Measurements from ENCODE around the gene KRTAP9-9.
"Not testable (repeated sequence)": the region's sequence is repeated elsewhere in the genome, so short reads cannot be mapped to it uniquely, and the experiment has no call there.

The KRTAP9-9 gene

DNA sequence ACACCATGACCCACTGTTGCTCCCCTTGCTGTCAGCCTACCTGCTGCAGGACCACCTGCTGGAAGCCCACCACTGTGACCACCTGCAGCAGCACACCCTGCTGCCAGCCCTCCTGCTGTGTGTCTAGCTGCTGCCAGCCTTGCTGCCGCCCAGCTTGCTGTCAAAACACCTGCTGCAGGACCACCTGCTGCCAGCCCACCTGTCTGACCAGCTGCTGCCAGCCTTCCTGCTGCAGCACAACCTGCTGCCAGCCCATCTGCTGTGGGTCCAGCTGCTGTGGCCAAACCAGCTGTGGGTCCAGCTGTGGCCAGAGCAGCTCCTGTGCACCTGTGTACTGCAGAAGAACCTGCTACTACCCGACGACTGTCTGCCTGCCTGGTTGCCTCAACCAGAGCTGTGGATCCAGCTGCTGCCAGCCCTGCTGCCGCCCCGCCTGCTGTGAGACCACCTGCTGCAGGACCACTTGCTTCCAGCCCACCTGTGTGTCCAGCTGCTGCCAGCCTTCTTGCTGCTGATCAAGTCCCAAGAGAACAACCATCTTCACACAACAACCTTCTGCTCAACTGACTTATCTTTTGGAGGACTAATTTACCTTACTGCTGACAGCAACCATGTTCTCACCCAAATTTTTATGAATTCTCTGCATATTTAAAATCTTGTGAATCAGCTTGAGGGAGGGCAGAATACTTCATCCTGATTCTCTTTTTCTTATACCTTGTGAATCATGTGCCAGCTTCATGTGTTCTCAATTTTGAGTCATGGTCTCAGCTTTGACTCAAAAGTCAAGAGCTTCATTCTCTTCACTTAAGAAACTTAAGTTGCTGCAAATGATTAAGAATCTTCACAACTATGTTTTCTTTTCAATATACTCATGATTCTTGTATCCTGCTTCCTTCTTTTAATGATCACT, at the start of gene KRTAP9-9:
KRTAP9-9 (plus strand) TSS at position 4 of the 910 bp plus-strand sequence.
- not testable (repeated sequence) for DNase-seq (ENCODE audit: low read depth)

DNA sequence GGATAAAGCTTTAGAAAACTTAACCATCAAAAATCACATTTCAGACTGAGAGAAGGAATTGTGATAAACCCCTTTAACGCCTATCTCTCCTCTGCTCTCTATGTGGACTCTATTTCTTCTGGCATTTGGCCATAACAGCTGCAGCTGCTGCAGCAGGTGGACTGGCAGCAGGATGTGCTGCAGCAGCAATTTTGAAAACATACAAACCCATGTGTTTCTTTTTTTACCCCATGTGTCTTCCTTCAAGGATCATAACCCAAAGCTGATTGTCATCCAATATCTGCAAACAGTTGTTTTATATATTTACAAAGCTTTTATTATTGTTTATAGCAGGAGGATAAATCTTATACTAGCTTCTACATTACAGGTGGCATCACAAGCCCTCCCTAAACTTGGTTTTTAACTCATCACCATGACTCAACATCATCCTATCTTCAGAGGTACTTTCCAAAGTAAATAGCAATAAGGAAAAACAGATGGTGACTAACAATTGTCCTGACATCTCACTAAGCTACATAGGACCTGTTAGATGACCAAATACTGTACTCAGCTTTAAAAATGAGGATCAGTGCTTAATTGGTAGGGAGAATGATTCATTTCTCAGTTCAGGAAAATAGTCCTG, 43.2 kb upstream of the KRTAP9-9 start:
- no peak for DNase-seq (ENCODE audit: low read depth)

DNA sequence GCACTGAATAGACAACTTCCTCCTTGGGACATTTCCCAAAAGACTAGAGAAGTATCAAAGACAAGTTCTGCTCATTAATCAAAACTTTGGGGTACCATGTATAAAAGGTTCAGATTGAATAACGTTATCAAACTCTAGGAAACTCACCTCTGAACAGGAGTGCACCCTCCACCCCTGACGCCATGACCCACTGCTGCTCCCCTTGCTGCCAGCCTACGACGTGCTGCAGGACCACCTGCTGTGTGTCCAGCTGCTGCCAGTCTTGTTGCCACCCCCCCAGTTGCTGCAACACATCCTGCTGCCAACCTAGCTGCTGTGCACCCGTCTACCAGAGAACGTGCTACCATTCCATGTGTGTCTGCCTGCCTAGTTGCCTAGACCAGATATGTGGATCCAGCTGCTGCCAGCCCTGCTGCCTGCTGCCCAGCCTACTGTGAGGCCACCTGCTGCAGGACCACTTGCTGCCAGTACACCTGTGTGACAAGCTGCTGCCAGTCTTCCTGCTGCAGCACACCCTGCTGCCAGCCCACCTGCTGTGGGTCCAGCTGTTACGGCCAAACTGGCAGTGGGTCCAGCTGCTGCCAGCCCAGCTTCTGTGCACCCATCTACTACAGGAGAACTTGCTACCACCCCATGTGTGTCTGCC, 42.5 kb upstream of the KRTAP9-9 start:
- DNase-seq (ENCODE audit: low read depth) = no peak

DNA sequence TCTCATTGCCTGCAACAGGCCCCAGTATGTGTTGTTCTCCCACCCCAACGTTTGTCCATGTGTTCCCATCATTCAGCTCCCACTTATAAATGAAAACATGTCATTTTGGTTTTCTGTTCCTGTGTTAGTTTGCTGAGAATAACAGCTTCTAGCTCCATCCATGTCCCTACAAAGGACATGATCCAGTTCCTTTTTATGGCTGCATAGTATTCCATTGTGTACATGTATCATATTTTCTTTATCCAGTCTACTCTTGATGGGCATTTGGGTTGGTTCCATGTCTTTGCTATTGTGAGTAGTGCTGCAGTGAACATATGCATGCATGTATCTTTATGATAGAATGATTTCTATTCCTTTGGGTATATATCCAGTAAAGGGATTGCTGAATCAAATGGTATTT, 39.5 kb upstream of the KRTAP9-9 start:
- DNase-seq (ENCODE audit: low read depth) = no peak

DNA sequence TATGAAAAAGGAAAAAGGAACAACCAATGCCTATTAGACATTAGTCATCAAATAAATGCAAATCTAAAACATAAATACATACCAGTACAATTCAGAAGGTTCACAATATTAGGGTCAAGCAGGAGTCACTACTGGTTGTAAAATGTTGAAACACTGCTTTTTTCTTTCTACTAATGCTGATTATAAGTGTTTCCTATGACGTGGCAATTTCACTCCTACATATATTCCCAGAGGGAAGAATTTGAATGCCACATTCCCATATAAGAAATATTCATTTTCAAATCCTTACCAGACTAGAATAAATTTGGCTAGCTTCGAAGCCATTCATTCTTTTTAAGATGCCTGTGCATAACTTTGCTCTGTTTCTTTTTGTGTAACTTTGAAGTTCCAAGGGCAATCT, 31.4 kb upstream of the KRTAP9-9 start:
- no peak for DNase-seq (ENCODE audit: low read depth)

DNA sequence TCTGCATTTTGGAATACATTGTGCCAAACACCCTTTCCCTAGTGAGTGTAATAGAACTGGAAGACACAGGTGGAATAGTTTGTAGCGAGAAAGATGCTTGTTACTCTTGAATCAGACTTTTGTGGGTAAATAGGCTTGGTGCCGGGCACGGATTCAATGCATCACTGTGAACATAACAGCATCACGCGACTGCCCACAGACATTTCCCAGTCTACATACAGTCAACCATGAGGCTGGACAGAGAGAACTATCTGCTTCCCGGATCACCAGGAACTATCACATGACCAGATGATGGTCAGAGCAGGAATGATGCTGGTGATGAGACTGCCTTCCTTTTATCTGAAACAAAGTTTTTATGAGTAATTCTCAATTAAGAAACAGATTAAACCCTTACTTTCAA, 29.1 kb upstream of the KRTAP9-9 start:
- no peak for DNase-seq (ENCODE audit: low read depth)

DNA sequence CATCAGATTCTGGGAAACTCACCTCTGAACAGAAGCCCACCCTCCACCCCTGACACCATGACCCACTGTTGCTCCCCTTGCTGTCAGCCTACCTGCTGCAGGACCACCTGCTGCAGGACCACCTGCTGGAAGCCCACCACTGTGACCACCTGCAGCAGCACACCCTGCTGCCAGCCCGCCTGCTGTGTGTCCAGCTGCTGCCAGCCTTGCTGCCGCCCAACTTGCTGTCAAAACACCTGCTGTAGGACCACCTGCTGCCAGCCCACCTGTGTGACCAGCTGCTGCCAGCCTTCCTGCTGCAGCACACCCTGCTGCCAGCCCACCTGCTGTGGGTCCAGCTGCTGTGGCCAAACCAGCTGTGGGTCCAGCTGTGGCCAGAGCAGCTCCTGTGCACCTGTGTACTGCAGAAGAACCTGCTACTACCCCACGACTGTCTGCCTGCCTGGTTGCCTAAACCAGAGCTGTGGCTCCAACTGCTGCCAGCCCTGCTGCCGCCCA, 28.5 kb upstream of the KRTAP9-9 start, which contains the start of gene KRTAP9-2:
KRTAP9-2 (plus strand) TSS at position 51 of the 498 bp plus-strand sequence; CDS start at position 58, 7 bp downstream.
- not testable (repeated sequence) for DNase-seq (ENCODE audit: low read depth)

DNA sequence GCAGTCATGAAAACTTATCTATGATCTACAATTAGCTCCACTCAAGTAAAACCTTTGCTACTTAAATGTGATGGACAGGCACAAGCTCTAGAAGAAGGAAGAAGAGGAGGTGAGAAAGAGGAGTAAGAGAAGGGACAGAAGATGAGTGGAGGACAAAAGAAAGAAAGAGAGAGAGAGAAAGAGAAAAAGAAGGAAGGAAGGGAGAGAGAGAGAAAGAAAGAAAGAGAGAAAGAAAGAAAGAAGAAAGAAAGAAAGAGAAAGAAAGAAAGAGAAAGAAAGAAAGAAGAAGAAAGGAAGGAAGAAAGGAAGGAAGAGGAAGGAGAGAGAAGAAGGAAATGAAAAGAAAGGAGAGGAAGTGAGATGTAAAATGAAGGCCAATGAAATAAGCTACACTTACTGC, 25.1 kb upstream of the KRTAP9-9 start:
- no peak for DNase-seq (ENCODE audit: low read depth)

DNA sequence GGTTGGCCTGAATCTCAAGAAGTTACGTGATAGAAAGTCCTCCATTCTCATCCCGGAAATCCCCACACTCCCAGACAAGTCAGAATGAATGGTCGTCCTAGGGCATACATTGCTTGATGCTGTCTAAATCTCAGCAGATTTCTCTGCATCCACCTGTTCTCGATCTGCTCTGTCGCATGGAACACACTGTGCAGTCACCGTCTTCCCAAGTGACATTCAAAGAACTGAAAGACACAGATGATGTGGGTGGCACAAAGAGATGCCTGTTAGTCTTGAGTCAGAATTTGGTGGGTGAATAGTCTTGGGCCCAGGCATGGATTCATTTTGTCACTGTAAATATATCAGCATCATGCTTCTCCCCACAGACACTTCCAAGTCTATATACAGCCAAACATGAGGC, 23.5 kb upstream of the KRTAP9-9 start:
- DNase-seq (ENCODE audit: low read depth) = no peak

DNA sequence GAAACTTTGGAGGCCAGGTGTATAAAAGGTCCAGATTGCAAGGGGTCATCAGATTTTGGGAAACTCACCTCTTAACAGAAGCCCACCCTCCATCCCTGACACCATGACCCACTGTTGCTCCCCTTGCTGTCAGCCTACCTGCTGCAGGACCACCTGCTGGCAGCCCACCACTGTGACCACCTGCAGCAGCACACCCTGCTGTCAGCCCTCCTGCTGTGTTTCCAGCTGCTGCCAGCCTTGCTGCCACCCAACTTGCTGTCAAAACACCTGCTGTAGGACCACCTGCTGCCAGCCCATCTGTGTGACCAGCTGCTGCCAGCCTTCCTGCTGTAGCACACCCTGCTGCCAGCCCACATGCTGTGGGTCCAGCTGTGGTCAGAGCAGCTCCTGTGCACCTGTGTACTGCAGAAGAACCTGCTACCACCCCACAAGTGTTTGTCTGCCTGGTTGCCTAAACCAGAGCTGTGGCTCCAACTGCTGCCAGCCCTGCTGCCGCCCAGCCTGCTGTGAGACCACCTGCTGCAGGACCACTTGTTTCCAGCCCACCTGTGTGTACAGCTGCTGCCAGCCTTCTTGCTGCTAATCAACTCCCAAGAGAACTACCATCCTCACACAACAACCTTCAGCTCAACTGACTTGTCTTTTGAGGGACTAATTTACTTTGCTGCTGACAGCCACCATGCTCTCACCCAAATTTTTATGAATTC, 22.6 kb upstream of the KRTAP9-9 start, which contains the start of gene KRTAP9-3:
KRTAP9-3 (plus strand) TSS at position 51 of the 707 bp plus-strand sequence; CDS start at position 104, 53 bp downstream.
- DNase-seq (ENCODE audit: low read depth) = not testable (repeated sequence)

DNA sequence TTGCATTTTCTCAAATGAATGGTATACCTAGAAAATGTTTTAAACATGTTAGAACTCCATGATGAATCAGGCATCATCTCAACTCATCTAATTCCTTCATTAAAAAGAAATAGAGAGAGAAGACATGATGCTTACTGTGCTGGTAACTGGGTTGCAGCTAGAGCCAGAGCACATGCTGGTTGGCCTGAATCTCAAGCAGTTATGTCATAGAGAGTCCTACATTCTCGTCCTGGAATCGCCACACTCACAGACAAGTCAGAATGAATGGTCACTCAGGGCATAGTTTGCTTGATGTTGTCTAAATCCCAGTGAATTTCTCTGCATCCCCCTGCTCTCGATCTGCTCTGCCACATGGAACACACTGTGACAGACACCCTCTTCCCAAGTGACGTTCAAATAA, 18.1 kb upstream of the KRTAP9-9 start:
- not testable (repeated sequence) for DNase-seq (ENCODE audit: low read depth)

DNA sequence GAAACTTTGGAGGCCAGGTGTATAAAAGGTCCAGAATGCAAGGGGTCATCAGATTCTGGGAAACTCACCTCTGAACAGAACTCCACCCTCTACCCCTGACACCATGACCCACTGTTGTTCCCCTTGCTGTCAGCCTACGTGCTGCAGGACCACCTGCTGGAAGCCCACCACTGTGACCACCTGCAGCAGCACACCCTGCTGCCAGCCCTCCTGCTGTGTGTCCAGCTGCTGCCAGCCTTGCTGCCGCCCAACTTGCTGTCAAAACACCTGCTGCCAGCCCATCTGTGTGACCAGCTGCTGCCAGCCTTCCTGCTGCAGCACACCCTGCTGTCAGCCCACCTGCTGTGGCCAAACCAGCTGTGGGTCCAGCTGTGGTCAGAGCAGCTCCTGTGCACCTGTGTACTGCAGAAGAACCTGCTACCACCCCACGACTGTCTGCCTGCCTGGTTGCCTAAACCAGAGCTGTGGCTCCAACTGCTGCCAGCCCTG, 17.2 kb upstream of the KRTAP9-9 start, which contains the start of gene KRTAP9-8:
KRTAP9-8 (plus strand) TSS at position 51 of the 489 bp plus-strand sequence; CDS start at position 104, 53 bp downstream.
- not testable (repeated sequence) for DNase-seq (ENCODE audit: low read depth)

DNA sequence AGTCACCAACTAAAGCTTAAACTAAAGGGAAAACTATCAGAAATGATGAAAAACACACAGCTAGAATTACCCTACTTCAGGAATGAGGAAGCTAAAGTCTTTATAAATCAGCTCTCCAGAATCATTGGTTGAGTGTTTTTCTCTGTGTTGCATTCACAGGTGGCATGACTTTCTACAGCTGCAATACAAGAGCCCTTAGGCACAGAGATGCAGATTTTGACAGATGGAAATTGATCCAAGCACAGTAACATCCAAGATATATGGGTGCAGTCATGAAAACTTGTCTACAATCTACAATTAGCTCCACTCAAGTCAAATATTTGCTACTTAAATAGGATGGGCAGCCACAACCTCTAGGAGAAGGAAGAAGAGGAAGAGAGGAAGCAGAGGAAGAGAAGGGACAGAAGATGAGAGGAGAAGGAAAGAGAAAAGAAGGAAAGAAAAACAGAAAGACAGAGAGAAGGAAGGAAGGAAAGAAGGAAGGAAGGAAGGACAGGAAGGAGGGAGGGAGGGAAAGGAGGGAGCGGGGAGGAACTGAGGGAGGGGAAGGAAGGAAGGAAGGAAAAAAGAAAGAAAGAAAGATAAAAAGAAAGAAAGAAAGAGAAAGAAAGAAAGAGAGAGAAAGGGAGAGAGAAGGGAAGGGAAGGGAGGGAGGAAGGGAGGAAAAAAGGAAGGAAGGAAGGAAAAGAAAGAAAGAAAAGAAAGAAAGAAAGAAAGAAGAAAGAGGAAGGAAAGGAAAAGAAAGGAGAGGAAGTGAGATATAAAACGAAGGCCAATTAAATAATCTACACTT, 8.0 kb upstream of the KRTAP9-9 start:
- DNase-seq (ENCODE audit: low read depth) = not testable (repeated sequence)

DNA sequence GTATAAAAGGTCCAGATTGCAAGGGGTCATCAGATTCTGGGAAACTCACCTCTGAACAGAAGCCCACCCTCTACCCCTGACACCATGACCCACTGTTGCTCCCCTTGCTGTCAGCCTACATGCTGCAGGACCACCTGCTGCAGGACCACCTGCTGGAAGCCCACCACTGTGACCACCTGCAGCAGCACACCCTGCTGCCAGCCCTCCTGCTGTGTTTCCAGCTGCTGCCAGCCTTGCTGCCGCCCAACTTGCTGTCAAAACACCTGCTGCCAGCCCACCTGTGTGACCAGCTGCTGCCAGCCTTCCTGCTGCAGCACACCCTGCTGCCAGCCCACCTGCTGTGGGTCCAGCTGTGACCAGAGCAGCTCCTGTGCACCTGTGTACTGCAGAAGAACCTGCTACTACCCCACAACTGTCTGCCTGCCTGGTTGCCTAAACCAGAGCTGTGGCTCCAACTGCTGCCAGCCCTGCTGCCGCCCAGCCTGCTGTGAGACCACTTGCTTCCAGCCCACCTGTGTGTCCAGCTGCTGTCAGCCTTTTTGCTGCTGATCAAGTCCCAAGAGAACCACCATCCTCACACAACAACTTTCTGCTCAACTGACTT, 5.4 kb upstream of the KRTAP9-9 start, which contains the start of gene KRTAP9-4:
KRTAP9-4 (plus strand) TSS at position 51 of the 604 bp plus-strand sequence; CDS start at position 85, 34 bp downstream.
- DNase-seq (ENCODE audit: low read depth) = not testable (repeated sequence)

DNA sequence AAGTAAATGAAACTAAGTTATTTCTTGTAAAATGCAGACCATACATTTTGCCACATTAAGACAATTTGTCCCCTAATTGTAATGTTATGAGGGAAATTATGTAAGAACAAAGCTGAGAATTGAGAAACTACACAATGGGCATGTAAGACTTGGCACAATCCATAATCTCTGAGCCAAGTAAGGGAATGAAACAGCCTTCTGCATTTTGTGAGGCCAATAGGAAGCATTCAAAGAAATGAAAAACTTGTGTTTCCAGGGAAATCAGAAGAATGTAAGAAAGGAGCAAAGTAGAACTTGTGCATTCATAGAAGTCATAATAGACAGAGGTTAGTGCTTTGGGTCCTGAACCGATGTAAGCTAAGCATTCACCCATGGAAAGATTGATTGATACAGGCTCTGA, 3.9 kb upstream of the KRTAP9-9 start:
- no peak for DNase-seq (ENCODE audit: low read depth)

DNA sequence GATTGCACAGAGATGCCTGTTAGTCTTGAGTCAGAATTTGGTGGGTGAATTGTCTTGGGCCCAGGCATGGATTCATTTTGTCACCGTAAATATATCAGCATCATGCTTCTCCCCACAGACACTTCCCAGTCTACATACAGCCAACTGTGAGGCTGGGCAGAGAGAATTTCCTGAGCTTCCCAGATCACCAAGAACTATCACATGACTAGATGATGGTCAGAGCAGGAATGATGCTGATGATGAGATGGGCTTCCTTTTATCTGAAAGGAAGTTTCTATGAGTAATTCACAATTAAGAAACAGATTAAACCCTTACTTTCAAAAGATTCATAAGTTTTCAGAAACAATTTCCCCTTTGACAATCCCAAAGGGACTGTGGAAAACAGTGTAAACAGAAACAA, 323 bp upstream of the KRTAP9-9 start:
- DNase-seq (ENCODE audit: low read depth) = no peak

DNA sequence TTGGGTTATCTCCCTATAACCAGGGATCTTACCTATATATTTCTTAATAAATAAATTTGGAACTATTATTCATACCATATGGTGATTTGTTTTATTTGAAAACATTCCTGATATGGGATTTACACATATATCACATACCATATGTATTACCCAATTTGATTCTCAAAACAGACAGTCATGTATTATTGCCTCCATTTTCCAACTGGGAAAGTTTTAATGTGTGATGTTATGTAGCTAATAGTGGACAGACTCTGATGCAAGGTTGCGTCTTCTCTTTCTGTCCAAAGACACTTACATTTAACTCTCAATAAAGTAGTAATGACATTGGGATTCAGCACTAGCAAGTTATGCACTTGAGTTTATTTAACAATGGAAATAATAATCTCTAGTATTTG, 1.1 kb downstream of the KRTAP9-9 start:
- DNase-seq (ENCODE audit: low read depth) = no peak

DNA sequence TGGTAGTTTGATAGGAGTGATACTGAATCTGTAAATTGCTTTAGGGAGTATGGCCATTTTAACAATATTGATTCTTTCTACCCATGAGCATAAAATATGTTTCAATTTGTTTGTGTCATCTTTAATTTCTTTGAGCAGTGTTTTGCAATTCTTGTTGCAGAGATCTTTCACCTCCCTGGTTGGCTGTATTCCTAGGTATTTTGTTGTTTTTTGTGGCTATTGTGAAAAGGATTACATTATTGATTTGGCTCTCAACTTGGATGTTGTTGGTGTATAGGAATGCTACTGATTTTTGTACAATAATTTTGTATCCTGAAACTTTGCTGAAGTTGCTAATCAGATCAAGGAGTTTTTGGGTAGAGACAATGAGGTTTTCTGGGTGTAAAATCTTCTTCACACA, 3.2 kb downstream of the KRTAP9-9 start:
- DNase-seq (ENCODE audit: low read depth) = no peak

DNA sequence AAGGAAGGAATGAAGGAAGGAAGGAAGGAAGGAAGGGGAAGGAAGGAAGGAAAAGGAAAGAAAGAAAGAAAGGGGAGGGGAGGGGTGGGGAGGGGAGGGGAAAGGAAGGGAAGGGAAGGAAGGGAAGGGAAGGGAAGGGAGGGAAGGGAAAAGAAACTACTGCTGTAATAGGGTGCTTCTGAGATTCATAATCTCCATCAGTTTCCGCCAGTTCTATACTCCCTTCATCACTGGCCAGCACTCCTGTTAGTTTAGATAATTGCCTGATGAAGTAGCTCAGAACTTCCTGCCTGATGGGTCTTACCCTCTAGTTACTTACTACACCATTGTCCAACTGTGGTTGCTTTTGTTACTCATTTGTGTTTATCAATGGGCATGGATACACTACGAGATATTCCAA, 8.0 kb downstream of the KRTAP9-9 start:
- DNase-seq (ENCODE audit: low read depth) = no peak

DNA sequence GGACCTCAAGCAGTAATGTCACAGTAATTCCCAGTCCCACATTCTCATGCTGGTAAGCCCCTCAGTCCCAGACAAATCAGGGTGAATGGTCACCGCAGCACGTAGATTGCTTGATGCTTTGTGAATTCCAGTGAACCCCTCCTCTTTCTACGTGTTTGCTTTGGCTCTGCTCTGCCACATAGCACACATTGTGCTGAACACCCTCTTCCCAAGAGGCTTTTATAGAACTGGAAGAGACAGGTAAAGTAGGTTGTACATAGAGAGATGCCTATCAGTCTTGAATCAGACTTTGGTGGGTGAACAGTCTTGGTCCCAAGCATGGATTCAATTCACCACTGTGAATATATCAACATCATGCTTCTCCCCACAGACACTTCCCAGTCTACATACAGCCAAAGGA, 9.4 kb downstream of the KRTAP9-9 start:
- DNase-seq (ENCODE audit: low read depth) = no peak
